ENCODE measurements around the gene TSR1.

Gene TSR1

DNA sequence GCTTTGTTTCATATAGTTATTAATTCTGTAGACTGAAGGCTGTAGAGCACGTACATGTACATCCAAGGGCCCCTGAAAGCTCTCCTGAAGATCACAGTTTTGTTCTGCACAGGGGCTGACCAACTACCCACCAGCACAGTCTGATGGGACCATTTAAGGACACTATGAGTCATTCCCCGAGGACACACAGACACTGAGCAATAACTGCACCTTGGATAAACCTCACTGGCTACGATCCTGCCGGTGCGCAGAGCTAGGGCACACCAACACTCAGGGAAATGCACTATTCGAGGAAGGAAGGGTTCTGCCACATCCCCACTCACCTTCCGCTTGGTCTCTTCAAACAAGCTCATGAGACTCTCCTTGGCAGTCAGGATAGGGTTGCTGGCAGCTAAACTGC is 53.0 kb downstream of the TSR1 start:
- DNase-seq (ENCODE audit: low read depth in 2 of 2): no peak

DNA sequence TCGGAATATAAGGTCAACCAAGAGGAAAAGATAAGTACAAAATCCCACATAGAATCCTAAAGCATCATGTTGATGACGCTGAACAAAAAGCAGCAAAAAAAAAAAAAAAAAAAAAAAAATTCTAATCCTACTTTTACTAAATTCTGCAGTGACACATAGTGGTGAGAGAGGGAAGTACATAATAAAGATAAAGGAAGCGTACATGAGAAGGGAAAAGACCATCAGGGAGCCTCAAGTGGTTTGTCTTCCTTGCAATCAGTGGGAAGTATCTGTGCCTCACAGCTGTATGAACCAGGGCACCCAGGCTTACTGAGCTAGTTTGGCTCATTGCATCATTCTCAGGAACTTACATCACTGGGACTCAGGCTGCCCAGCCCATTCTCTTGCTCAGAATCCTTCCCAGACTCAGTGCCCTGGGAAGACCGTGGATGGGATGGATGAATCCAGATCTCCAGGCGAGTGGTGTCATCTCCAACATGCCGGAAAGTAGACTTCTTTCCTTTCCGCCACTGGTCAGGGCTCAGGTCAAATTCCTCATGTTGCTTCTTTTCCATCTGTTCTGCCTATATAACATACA is 53.9 kb downstream of the TSR1 start:
- DNase-seq (ENCODE audit: low read depth in 2 of 2): no peak

DNA sequence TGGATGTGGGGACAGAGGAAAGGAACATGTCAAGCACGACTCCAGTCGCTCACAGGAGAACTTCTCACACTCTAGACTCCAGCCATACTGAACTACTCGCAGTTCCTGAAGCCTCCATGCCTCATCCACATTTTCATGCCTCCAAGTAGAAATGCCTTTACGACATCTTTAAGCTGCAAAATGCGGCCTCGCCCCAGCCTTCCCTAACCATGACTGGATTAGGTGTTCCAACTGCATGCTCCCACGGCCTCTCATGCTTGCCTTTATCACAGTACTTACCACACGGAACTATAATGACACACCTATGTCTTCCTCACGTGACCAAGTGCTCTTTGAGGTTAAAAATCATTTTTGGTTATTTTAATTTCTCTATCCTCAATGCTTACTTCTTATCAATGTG is 56.5 kb downstream of the TSR1 start:
- no peak for DNase-seq (ENCODE audit: low read depth in 2 of 2)

DNA sequence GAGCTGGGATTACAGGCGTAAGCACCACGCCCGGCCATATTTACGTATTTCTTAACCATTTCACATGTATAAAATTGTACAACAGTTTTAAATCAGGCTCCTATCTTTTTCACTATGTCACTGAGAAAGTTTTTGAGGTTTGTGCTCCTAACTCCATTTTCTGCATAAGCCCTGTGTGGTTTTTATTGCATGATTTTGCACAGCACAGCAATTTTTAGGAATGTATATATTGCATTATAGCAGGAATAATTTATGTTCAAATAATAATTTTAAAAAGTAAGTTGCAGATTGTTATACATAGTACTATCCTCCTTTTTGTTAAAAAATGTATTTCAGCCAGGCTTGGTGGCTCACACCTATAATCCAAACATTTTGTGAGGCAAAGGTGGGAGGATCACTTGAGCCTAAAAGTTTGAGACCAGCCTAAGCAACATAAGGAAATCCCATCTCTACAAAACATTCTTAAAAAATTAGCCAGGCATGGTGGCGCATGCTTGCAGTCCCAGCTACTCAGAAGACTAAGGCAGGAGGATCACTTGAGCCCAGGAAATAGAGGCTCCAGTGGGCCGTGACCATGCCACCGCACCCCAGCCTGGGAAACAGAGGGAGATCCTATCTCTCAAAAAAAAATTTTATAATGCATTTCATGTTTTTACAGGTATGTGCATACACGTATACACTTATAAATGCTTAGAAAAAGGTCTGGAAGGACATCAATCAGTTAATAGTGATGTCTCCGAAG is 58.7 kb downstream of the TSR1 start:
- DNase-seq (ENCODE audit: low read depth in 2 of 2): no peak

DNA sequence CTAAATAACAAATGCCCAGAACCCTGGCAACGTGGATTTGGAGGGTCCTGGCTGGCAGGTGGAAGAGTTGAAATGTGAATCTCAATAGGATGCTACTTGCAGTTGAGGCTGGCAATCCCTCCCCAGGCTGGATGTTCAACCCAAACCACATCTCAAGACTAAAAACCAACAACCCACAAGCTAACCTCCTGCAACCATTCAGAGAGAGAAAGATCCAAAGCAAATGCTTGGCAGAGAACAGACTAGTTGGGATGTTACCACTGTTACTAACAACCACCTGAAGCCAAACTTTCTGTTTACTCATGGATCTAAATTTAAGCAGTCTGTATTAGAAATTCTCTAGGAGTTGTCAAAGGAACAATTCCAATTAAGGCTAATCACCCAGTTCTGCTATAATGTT is 60.5 kb downstream of the TSR1 start:
- DNase-seq (ENCODE audit: low read depth in 2 of 2): no peak

DNA sequence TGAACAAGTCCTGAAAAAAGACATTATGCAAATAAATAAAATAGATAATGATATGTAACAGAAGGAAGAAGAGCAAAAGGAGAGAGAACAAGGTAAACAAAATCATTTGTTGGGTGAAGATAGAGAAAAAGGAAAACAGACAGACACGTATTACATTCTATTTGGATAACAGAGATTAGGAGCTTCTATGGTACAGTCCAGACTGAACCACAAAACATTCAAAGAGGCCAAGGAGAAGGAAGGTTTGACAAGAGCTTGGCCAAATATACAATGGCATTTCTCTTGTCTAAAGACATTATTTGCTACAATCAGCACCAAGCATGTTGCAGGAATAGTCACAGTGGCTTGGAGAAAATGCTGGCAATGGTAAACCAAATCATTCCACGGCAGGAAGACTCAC is 61.8 kb downstream of the TSR1 start:
- no peak for DNase-seq (ENCODE audit: low read depth in 2 of 2)
